ENCODE results near the gene TOLLIP.

TOLLIP gene

DNA sequence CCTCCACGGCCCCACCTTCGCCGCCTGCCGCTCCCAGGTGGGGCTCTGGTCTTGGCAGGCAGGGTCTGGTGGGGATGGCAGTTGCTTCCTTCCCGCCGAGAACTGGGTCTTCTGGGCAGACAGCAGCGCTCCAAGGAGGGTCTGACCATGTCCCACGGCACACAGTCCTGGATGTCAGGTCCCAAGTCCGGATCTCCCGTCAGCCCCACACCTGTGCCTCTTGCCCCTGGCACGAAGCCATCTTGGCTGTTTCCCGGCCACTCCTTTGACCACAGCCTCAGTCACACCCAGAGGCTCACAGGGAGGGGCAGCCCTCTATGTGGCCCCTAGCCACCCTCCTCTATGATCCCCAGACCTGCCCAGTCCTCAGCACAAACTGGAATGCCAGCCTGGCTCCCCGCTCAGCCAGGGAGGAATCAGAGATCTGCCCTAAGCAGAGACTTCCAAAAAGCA is 72.3 kb downstream of the TOLLIP start:
- no peak for TF ChIP-seq SPI1 (IDR thresholded peaks at IDR 0.05; ENCODE audit: borderline replicate concordance, low read depth)
- no peak for TF ChIP-seq GABPA (IDR thresholded peaks at IDR 0.05; ENCODE audit: low read depth)
- TF ChIP-seq POLR2AphosphoS5 (IDR thresholded peaks at IDR 0.05; ENCODE audit: low read depth) = no peak
- TF ChIP-seq, protein P1, sequence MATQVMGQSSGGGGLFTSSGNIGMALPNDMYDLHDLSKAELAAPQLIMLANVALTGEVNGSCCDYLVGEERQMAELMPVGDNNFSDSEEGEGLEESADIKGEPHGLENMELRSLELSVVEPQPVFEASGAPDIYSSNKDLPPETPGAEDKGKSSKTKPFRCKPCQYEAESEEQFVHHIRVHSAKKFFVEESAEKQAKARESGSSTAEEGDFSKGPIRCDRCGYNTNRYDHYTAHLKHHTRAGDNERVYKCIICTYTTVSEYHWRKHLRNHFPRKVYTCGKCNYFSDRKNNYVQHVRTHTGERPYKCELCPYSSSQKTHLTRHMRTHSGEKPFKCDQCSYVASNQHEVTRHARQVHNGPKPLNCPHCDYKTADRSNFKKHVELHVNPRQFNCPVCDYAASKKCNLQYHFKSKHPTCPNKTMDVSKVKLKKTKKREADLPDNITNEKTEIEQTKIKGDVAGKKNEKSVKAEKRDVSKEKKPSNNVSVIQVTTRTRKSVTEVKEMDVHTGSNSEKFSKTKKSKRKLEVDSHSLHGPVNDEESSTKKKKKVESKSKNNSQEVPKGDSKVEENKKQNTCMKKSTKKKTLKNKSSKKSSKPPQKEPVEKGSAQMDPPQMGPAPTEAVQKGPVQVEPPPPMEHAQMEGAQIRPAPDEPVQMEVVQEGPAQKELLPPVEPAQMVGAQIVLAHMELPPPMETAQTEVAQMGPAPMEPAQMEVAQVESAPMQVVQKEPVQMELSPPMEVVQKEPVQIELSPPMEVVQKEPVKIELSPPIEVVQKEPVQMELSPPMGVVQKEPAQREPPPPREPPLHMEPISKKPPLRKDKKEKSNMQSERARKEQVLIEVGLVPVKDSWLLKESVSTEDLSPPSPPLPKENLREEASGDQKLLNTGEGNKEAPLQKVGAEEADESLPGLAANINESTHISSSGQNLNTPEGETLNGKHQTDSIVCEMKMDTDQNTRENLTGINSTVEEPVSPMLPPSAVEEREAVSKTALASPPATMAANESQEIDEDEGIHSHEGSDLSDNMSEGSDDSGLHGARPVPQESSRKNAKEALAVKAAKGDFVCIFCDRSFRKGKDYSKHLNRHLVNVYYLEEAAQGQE (IDR thresholded peaks at IDR 0.05; ENCODE audit: insufficient replicate concordance, low read depth) = no peak
- TF ChIP-seq, protein P2, sequence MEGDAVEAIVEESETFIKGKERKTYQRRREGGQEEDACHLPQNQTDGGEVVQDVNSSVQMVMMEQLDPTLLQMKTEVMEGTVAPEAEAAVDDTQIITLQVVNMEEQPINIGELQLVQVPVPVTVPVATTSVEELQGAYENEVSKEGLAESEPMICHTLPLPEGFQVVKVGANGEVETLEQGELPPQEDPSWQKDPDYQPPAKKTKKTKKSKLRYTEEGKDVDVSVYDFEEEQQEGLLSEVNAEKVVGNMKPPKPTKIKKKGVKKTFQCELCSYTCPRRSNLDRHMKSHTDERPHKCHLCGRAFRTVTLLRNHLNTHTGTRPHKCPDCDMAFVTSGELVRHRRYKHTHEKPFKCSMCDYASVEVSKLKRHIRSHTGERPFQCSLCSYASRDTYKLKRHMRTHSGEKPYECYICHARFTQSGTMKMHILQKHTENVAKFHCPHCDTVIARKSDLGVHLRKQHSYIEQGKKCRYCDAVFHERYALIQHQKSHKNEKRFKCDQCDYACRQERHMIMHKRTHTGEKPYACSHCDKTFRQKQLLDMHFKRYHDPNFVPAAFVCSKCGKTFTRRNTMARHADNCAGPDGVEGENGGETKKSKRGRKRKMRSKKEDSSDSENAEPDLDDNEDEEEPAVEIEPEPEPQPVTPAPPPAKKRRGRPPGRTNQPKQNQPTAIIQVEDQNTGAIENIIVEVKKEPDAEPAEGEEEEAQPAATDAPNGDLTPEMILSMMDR (IDR thresholded peaks at IDR 0.05; ENCODE audit: insufficient read depth, low read length) = no peak
- Histone ChIP-seq H3K4me3 (replicated peaks; ENCODE audit: insufficient read depth, low read length) (no peak overlapping the region), H3K27ac (replicated peaks) (no peak overlapping the region), H3K27me3 (ENCODE audit: insufficient read depth, poor library complexity, severe bottlenecking) (peaks cover 3% of the 10 kb centered on the region)
- DNase-seq (ENCODE audit: low read depth in 1 of 2, low spot score in 1 of 2) = no peak

DNA sequence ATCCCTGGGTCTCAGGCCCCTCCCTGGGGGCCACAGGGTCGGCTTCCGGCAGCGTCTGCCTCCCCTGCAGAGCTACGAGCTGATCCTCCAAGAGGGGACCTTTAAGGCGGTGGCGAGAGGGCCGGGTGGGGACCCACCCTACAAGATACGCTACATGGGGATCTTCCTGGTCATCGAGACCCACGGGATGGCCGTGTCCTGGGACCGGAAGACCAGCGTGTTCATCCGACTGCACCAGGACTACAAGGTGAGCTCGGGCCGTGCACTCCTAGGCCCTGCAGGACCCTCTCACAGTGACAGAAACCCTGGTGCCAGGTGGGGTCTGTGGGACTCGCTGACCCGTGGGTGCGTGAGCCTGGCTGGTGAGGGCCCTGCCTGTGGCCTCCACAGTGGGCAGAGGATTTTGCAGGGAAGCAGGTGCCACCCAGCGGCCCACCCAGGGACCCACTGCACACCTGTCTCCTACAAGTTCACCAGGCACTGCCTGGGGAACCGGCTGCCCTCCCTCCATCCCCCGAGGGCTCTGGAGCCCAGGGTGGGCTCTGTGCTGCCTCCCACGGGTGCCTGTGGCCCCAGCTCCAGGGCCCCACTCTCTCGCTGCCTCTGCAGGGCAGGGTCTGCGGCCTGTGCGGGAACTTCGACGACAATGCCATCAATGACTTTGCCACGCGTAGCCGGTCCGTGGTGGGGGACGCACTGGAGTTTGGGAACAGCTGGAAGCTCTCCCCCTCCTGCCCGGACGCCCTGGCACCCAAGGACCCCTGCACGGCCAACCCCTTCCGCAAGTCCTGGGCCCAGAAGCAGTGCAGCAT is 72.9 kb downstream of the TOLLIP start:
- no peak overlapping the region for H3K4me3 ChIP-seq (replicated peaks; ENCODE audit: insufficient read depth, low read length)
- H3K27ac ChIP-seq (replicated peaks) = no peak overlapping the region
- no peak for DNase-seq (ENCODE audit: low read depth in 1 of 2, low spot score in 1 of 2)
- TF ChIP-seq GABPA (IDR thresholded peaks at IDR 0.05; ENCODE audit: low read depth) = no peak
- H3K27me3 ChIP-seq (ENCODE audit: insufficient read depth, poor library complexity, severe bottlenecking) = peaks cover 3% of the 10 kb centered on the region

DNA sequence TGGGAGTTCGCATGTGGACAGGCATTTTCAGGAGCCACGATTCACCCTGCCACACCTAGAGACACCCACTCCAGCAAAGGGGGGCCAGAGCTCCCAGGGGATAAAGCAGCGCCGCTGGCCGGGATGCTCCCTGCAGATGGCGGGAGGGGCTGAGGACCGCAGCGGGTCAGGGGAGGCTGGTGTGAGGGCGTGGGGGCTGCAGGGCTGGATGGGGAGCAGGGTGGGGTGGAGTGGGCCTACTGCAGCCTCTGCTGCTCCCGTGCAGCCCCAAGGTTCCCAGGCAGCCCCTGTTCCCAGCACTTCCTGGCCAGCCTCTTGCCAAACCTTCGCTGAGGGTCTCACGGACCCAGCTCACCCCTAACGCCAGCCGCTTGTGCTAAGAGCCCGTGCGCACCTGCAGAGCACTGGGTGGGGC is 73.5 kb downstream of the TOLLIP start:
- Histone ChIP-seq H3K27ac (replicated peaks) (no peak overlapping the region), H3K27me3 (ENCODE audit: insufficient read depth, poor library complexity, severe bottlenecking) (peaks cover 4% of the 10 kb centered on the region), H3K4me3 (replicated peaks; ENCODE audit: insufficient read depth, low read length) (no peak overlapping the region)
- no peak for DNase-seq (ENCODE audit: low read depth in 1 of 2, low spot score in 1 of 2)
- TF ChIP-seq GABPA (IDR thresholded peaks at IDR 0.05; ENCODE audit: low read depth) = no peak
- TF ChIP-seq, protein P2 (IDR thresholded peaks at IDR 0.05; ENCODE audit: insufficient read depth, low read length) = no peak
- TF ChIP-seq SPI1 (IDR thresholded peaks at IDR 0.05; ENCODE audit: borderline replicate concordance, low read depth) = no peak

DNA sequence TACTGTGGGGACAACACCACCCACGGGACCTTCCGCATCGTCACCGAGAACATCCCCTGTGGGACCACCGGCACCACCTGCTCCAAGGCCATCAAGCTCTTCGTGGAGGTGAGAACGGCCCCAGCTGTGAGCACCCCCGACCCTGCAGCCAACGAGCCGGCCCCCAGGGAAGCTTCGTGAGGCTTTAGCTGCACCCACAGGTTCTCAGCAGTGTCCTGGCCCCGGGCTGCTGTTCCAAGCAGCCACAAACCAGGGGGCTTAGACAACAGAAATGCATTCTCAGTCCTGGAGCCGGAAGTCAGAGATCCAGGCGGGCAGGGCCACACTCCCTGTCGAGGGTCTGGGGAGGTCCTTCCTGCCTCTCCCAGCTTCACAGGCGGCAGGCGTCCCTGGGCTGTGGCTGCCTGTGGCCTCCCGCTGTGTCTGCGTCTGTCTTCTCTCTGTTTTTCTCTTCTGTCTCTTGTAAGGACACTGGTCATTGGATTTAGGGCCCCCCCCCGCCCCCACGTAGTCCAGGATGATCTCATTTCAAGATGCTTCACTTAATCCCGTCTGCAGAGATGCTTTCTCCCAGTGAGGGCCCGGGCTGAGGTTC is 74.0 kb downstream of the TOLLIP start:
- TF ChIP-seq POLR2AphosphoS5 (IDR thresholded peaks at IDR 0.05; ENCODE audit: low read depth) (no peak), SPI1 (IDR thresholded peaks at IDR 0.05; ENCODE audit: borderline replicate concordance, low read depth) (no peak), GABPA (IDR thresholded peaks at IDR 0.05; ENCODE audit: low read depth) (no peak)
- TF ChIP-seq, protein P2 (IDR thresholded peaks at IDR 0.05; ENCODE audit: insufficient read depth, low read length) = no peak
- TF ChIP-seq, protein P1 (IDR thresholded peaks at IDR 0.05; ENCODE audit: insufficient replicate concordance, low read depth) = no peak
- peaks cover 4% of the 10 kb centered on the region for H3K27me3 ChIP-seq (ENCODE audit: insufficient read depth, poor library complexity, severe bottlenecking)
- no peak overlapping the region for H3K27ac ChIP-seq (replicated peaks)
- H3K4me3 ChIP-seq (replicated peaks; ENCODE audit: insufficient read depth, low read length) = no peak overlapping the region
- DNase-seq (ENCODE audit: low read depth in 1 of 2, low spot score in 1 of 2) = no peak
